Measurements from ENCODE around the gene SUCLA2. TPM values are rescaled to one million over a fixed set of nuclear protein-coding genes. Genes with fewer than 3 reads are reported as not detected.
"Not testable (repeated sequence)": the region's sequence is repeated elsewhere in the genome, so short reads cannot be mapped to it uniquely, and the experiment has no call there.

Gene SUCLA2
- total and polyA plus RNA-seq, 2 donors (not counting 1 experiment from before 2014, with no cell fraction given), result 45.7 to 64.8 TPM

GRCh38 chr13:48009284-48009683, 8.2 kb upstream of the SUCLA2 start:
- no peak overlapping the region for H3K4me3 ChIP-seq (replicated peaks in 1 of 4; ENCODE audit: control extremely low read depth in 1 of 4, insufficient read depth in 1 of 4, low read depth in 3 of 4, low read length in 4 of 4)
- TF ChIP-seq, protein P1, sequence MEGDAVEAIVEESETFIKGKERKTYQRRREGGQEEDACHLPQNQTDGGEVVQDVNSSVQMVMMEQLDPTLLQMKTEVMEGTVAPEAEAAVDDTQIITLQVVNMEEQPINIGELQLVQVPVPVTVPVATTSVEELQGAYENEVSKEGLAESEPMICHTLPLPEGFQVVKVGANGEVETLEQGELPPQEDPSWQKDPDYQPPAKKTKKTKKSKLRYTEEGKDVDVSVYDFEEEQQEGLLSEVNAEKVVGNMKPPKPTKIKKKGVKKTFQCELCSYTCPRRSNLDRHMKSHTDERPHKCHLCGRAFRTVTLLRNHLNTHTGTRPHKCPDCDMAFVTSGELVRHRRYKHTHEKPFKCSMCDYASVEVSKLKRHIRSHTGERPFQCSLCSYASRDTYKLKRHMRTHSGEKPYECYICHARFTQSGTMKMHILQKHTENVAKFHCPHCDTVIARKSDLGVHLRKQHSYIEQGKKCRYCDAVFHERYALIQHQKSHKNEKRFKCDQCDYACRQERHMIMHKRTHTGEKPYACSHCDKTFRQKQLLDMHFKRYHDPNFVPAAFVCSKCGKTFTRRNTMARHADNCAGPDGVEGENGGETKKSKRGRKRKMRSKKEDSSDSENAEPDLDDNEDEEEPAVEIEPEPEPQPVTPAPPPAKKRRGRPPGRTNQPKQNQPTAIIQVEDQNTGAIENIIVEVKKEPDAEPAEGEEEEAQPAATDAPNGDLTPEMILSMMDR (conservative IDR thresholded peaks at IDR 0.05 in 1 of 2, IDR thresholded peaks at IDR 0.05 in 1 of 2; ENCODE audit: low read depth in 1 of 2, low read length in 2 of 2), result no peak
- TF ChIP-seq EZH2 (IDR thresholded peaks at IDR 0.05; ENCODE audit: low read length, missing control alignments), result no peak
- peak overlapping the region; percentile 1 for H3K4me2 ChIP-seq (ENCODE audit: extremely low read depth, insufficient read depth, low read length)
- H3K9ac ChIP-seq (ENCODE audit: insufficient read depth, low read length), result no peak overlapping the region
- H3K27ac ChIP-seq (ENCODE audit: insufficient read depth, low read length), result no peak overlapping the region
- H3K27me3 ChIP-seq (ENCODE audit: control insufficient read depth, insufficient read depth, low read length), result no peaks in the 10 kb centered on the region
- H3K36me3 ChIP-seq (ENCODE audit: control insufficient read depth, insufficient read depth, low read length), result no peaks in the 10 kb centered on the region
- no peaks in the 10 kb centered on the region for H3K79me2 ChIP-seq (ENCODE audit: control insufficient read depth, insufficient read depth, low read length)
- peak; percentile 64 to 73 for DNase-seq (ENCODE audit: low read depth in 2 of 2)
- no peaks in the 10 kb centered on the region for H3K4me1 ChIP-seq (ENCODE audit: control insufficient read depth, extremely low read depth, insufficient read depth, low read length)
- H4K20me1 ChIP-seq (ENCODE audit: control insufficient read depth, extremely low read depth, insufficient read depth, low read length), result no peaks in the 10 kb centered on the region
- no peaks in the 10 kb centered on the region for H3K9me3 ChIP-seq (ENCODE audit: control insufficient read depth, insufficient read depth, low read depth, low read length)
- no peak overlapping the region for H2AFZ ChIP-seq (ENCODE audit: low read length)

DNA sequence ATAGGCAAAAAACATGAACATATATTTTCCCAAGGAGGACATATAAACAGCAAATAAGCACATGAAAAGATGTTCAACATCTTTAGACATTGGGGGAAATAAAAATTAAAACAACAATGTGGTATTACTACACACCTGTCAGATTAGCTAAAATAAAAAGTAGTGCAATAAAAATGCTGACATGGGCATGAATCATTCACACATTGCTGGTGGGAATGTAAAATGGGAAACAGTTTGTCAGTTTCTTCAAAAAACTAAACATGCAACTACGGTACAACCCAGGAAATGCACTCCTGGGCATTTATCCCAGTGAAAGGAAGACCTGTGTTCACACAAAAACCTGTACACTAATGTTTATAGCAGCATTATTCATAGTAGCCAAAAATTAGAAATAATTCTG, 5.3 kb upstream of the SUCLA2 start:
- TF ChIP-seq, protein P1 (conservative IDR thresholded peaks at IDR 0.05 in 1 of 2, IDR thresholded peaks at IDR 0.05 in 1 of 2; ENCODE audit: low read depth in 1 of 2, low read length in 2 of 2), result no peak
- TF ChIP-seq EZH2 (IDR thresholded peaks at IDR 0.05; ENCODE audit: low read length, missing control alignments), result no peak
- no peak overlapping the region for H3K9ac ChIP-seq (ENCODE audit: insufficient read depth, low read length)
- no peaks in the 10 kb centered on the region for H3K27me3 ChIP-seq (ENCODE audit: control insufficient read depth, insufficient read depth, low read length)
- no peak overlapping the region for H3K4me2 ChIP-seq (ENCODE audit: extremely low read depth, insufficient read depth, low read length)
- no peak overlapping the region for H3K27ac ChIP-seq (ENCODE audit: insufficient read depth, low read length)
- H3K9me3 ChIP-seq (ENCODE audit: control insufficient read depth, insufficient read depth, low read depth, low read length), result no peaks in the 10 kb centered on the region
- no peaks in the 10 kb centered on the region for H3K79me2 ChIP-seq (ENCODE audit: control insufficient read depth, insufficient read depth, low read length)
- peak in 1 of 2 donors; percentile 5 for DNase-seq (ENCODE audit: low read depth in 2 of 2)
- no peaks in the 10 kb centered on the region for H3K36me3 ChIP-seq (ENCODE audit: control insufficient read depth, insufficient read depth, low read length)
- H3K4me3 ChIP-seq (replicated peaks in 1 of 4; ENCODE audit: control extremely low read depth in 1 of 4, insufficient read depth in 1 of 4, low read depth in 3 of 4, low read length in 4 of 4), result no peak overlapping the region
- no peak overlapping the region for H2AFZ ChIP-seq (ENCODE audit: low read length)
- H3K4me1 ChIP-seq (ENCODE audit: control insufficient read depth, extremely low read depth, insufficient read depth, low read length), result no peaks in the 10 kb centered on the region
- no peaks in the 10 kb centered on the region for H4K20me1 ChIP-seq (ENCODE audit: control insufficient read depth, extremely low read depth, insufficient read depth, low read length)

DNA sequence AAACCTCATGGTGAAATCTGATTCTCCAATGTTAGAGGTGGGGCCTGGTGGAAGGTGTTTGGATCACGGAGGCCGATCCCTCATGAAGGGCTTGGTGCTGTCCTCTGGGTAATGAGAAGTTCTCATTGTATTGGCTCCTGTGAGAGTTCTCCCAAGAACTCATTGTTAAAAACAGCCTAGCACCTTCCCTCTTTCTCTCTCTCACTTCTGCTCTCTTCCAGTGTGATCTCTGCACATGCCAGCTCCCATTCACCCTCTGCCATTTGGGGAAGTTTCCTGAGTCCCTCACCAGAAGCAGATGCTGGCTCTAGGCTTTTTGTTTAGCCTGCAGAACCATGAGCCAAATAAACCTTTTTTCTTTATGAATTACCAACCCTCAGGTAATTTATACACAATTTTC, 3.1 kb upstream of the SUCLA2 start:
- TF ChIP-seq, protein P1 (conservative IDR thresholded peaks at IDR 0.05 in 1 of 2, IDR thresholded peaks at IDR 0.05 in 1 of 2; ENCODE audit: low read depth in 1 of 2, low read length in 2 of 2), result no peak
- no peak for TF ChIP-seq EZH2 (IDR thresholded peaks at IDR 0.05; ENCODE audit: low read length, missing control alignments)
- Histone ChIP-seq H3K4me1 (ENCODE audit: control insufficient read depth, extremely low read depth, insufficient read depth, low read length) (peaks cover 3% of the 10 kb centered on the region), H3K36me3 (ENCODE audit: control insufficient read depth, insufficient read depth, low read length) (no peaks in the 10 kb centered on the region), H4K20me1 (ENCODE audit: control insufficient read depth, extremely low read depth, insufficient read depth, low read length) (no peaks in the 10 kb centered on the region), H3K4me2 (ENCODE audit: extremely low read depth, insufficient read depth, low read length) (no peak overlapping the region), H3K27me3 (ENCODE audit: control insufficient read depth, insufficient read depth, low read length) (no peaks in the 10 kb centered on the region), H3K27ac (ENCODE audit: insufficient read depth, low read length) (no peak overlapping the region), H3K9ac (ENCODE audit: insufficient read depth, low read length) (no peak overlapping the region), H3K9me3 (ENCODE audit: control insufficient read depth, insufficient read depth, low read depth, low read length) (no peaks in the 10 kb centered on the region), H3K79me2 (ENCODE audit: control insufficient read depth, insufficient read depth, low read length) (peaks cover 17% of the 10 kb centered on the region), H2AFZ (ENCODE audit: low read length) (no peak overlapping the region), H3K4me3 (replicated peaks in 1 of 4; ENCODE audit: control extremely low read depth in 1 of 4, insufficient read depth in 1 of 4, low read depth in 3 of 4, low read length in 4 of 4) (no peak overlapping the region)
- DNase-seq (ENCODE audit: low read depth in 2 of 2), result no peak

DNA sequence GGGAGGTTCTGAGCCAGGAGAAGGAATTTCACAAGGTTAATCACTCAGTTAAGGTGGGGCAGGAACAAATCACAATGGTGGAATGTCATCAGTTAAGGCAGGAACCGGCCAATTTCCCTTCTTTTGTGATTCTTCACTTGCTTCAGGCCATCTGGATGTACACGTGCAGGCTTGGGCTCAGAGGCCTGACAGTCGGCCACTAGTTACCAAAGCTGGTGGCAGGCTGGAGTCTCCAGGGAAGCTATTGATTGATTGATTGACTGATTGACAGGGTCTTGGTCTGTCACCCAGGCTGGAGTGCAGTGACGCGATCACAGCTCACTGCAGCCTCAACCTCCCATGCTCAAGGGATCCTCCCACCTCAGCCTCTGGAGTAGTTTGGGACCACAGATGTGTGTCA, 926 bp upstream of the SUCLA2 start:
- Histone ChIP-seq H3K27ac (ENCODE audit: insufficient read depth, low read length) (peak overlapping the region; percentile 43), H2AFZ (ENCODE audit: low read length) (peak overlapping the region; percentile 44), H3K4me2 (ENCODE audit: extremely low read depth, insufficient read depth, low read length) (peak overlapping the region; percentile 59), H3K4me3 (replicated peaks in 1 of 4; ENCODE audit: control extremely low read depth in 1 of 4, insufficient read depth in 1 of 4, low read depth in 3 of 4, low read length in 4 of 4) (peak overlapping the region in 1 of 4 experiments; percentile 96), H3K79me2 (ENCODE audit: control insufficient read depth, insufficient read depth, low read length) (peaks cover 36% of the 10 kb centered on the region)
- H3K9me3 ChIP-seq (ENCODE audit: control insufficient read depth, insufficient read depth, low read depth, low read length); H3K36me3 ChIP-seq (ENCODE audit: control insufficient read depth, insufficient read depth, low read length); H3K9ac ChIP-seq (ENCODE audit: insufficient read depth, low read length); H3K27me3 ChIP-seq (ENCODE audit: control insufficient read depth, insufficient read depth, low read length); H4K20me1 ChIP-seq (ENCODE audit: control insufficient read depth, extremely low read depth, insufficient read depth, low read length); DNase-seq (ENCODE audit: low read depth in 2 of 2); H3K4me1 ChIP-seq (ENCODE audit: control insufficient read depth, extremely low read depth, insufficient read depth, low read length): not testable (repeated sequence)
